ENCODE measurements around the gene GARNL3.

DNA sequence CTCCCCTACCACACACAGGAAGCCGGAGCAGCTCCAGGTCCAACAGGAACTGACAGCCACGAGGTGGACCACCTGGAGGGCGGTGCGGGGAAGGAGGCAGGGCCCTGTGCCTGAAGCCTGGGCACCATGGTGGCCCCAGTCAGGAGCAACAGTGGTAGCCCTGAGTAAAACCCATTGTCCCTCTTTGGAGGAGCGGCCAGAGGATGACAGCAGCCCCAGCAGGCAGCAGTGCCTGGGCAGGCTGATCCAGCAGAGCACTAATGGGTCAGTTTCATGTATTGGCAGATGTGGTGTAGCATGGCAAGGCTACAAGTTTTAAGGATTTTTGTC, 47.7 kb upstream of the GARNL3 start:
- TF ChIP-seq POLR2AphosphoS5 (IDR thresholded peaks at IDR 0.05; ENCODE audit: borderline replicate concordance, low read depth, low read length) (no peak), EZH2 (IDR thresholded peaks at IDR 0.05) (no peak), FOXP2 (optimal IDR thresholded peaks at IDR 0.05; ENCODE audit: control extremely low read depth, extremely low read length, insufficient read depth) (no peak)
